Thyroid gland (tissue), 4 donors: ENCODE data around the gene RHOC.

Source experiments
- POLR2A ChIP-seq, 2 donors: fragments of 450-650 bp; IDR thresholded peaks; one replicate each; pipeline ENCODE4 v1.6.1; 2017; ENCODE audit warnings: antibody characterized with exemption in 2 of 2, mild to moderate bottlenecking in 2 of 2, moderate library complexity in 1 of 2
- TF ChIP-seq, protein P1 (sequence below), 6 experiments: fragments of 200-600 bp in 3 of 6; fragments of 450-650 bp in 3 of 6; sonication (generic) in 3 of 6; IDR thresholded peaks; one replicate each; pipeline ENCODE4 v1.5.1; 2016 to 2019; ENCODE audit warnings: antibody characterized with exemption in 6 of 6, mild to moderate bottlenecking in 2 of 6, inconsistent platforms in 1 of 6, moderate library complexity in 1 of 6

DNA sequence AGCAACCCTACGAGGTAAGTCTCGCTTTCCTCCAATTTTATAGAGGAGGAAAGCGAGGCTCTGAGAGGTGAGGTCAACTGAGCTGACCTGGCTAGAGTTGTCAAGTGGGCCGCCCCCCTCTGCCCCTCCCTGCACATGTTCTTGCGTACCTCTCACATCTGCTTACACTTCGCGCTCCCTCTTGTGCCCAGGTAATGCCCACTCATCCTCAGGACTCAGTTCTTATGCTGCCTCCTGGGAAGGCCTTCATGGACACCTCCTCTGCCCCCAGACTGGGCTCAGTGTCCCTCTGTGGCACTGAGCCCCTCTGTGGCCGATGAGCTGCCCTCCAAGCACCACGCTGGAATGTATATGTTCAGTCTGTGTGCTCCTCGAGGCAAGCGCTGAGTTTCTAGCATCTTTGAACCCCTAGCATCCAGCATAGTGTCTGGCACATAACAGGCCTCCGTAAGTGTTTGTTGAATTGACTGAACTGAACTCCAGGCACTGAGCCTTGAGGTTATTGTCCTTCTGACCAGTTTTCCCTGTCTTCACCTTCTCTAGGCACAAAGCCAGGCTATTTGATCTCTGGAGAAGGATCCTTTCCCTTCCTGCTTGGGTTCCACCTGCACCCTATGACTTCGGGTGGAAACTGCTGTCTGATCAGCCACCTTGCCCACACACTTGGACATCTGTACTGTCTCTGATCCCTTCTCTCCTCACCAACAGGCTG lies 19.0 kb downstream of the RHOC start:
- TF ChIP-seq, protein P1, sequence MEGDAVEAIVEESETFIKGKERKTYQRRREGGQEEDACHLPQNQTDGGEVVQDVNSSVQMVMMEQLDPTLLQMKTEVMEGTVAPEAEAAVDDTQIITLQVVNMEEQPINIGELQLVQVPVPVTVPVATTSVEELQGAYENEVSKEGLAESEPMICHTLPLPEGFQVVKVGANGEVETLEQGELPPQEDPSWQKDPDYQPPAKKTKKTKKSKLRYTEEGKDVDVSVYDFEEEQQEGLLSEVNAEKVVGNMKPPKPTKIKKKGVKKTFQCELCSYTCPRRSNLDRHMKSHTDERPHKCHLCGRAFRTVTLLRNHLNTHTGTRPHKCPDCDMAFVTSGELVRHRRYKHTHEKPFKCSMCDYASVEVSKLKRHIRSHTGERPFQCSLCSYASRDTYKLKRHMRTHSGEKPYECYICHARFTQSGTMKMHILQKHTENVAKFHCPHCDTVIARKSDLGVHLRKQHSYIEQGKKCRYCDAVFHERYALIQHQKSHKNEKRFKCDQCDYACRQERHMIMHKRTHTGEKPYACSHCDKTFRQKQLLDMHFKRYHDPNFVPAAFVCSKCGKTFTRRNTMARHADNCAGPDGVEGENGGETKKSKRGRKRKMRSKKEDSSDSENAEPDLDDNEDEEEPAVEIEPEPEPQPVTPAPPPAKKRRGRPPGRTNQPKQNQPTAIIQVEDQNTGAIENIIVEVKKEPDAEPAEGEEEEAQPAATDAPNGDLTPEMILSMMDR (IDR thresholded peaks at IDR 0.05) = no peak
- TF ChIP-seq POLR2A (IDR thresholded peaks at IDR 0.05) = no peak
